Thoracic aorta (tissue), 2 donors: ENCODE measurements around the gene VWA1. TPM values are rescaled to one million over a fixed set of nuclear protein-coding genes. Genes with fewer than 3 reads are reported as not detected.

Source experiments
- ATAC-seq: fragments of 150-250 bp; one replicate; pipeline ENCODE4 v1.8.0; 2017; ENCODE audit warnings: low read depth; ENCODE audit not compliant: insufficient number of reproducible peaks, low FRiP score
- DNase-seq: peaks from one replicate; pipeline ENCODE4 v3.0.0-alpha.2; 2020; ENCODE audit warnings: low spot score
- H3K27ac ChIP-seq, 2 donors: fragments of 200-600 bp; sonication (generic); 1 replicate in 1 of 2; 2 replicates in 1 of 2; pipeline ENCODE4 v1.5.1; 2016; ENCODE audit warnings: mild to moderate bottlenecking in 2 of 2, moderate library complexity in 2 of 2
- H3K27me3 ChIP-seq: fragments of 200-600 bp; sonication (generic); replicated peaks from 2 replicates; pipeline ENCODE4 v1.6.0; 2016; ENCODE audit warnings: mild to moderate bottlenecking; ENCODE audit not compliant: insufficient read depth
- H3K36me3 ChIP-seq: fragments of 200-600 bp; sonication (generic); one replicate; pipeline ENCODE4 v1.5.1; 2016
- H3K4me1 ChIP-seq, 2 donors: fragments of 200-600 bp; sonication (generic); 1 replicate in 1 of 2; 2 replicates in 1 of 2; pipeline versions ENCODE4 v1.5.1 to v1.6.0; 2016; ENCODE audit warnings: low read depth in 2 of 2, mild to moderate bottlenecking in 1 of 2; ENCODE audit not compliant: control insufficient read depth in 1 of 2
- H3K4me3 ChIP-seq: fragments of 200-600 bp; sonication (generic); 2 replicates; pipeline ENCODE4 v1.5.1; 2016; ENCODE audit warnings: mild to moderate bottlenecking
- H3K9me3 ChIP-seq: fragments of 200-600 bp; sonication (generic); 2 replicates; pipeline ENCODE4 v1.5.1; 2016
- CTCF ChIP-seq: fragments of 200-600 bp; sonication (generic); IDR thresholded peaks from one replicate; pipeline ENCODE4 v1.5.1; 2019; ENCODE audit warnings: antibody characterized with exemption
- total RNA-seq, 2 donors: library from RNA; depleted of rRNA; stranded (reverse); fragments of >200 nt; gene quantifications; one replicate each; pipeline versions ENCODE4 v1.1.0 to v1.2.3, GENCODE V29; 2016

Gene VWA1
- total RNA-seq, 2 donors from 2014 or later = 21.7 to 23.6 TPM

- Histone ChIP-seq H3K4me1 (peaks cover 9 to 38% of the 10 kb centered on the region in 2 donors), H3K27ac (no peak overlapping the region), H3K4me3 (peak overlapping the region; percentile 69), H3K9me3 (no peaks in the 10 kb centered on the region), H3K36me3 (no peaks in the 10 kb centered on the region), H3K27me3 (no peaks in the 10 kb centered on the region)
- no peak for DNase-seq
- no peak for TF ChIP-seq CTCF
- no peak for ATAC-seq
Observed at GRCh38 chr1:1436630-1437032, 1.1 kb downstream of the VWA1 start.

- Histone ChIP-seq H3K36me3 (no peaks in the 10 kb centered on the region), H3K4me1 (peaks cover 9 to 36% of the 10 kb centered on the region in 2 donors), H3K9me3 (no peaks in the 10 kb centered on the region), H3K27ac (no peak overlapping the region), H3K27me3 (no peaks in the 10 kb centered on the region), H3K4me3 (no peak overlapping the region)
- no peak for TF ChIP-seq CTCF
- ATAC-seq (no peak), DNase-seq (no peak)
Observed at GRCh38 chr1:1437033-1437903, 1.8 kb downstream of the VWA1 start.

GRCh38 chr1:1437904-1438376 lies 2.5 kb downstream of the VWA1 start:
- no peak for DNase-seq
- no peak for TF ChIP-seq CTCF

GRCh38 chr1:1438531-1439381 lies 3.3 kb downstream of the VWA1 start:
- Histone ChIP-seq H3K4me3 (no peak overlapping the region), H3K36me3 (no peaks in the 10 kb centered on the region), H3K27ac (no peak overlapping the region), H3K27me3 (no peaks in the 10 kb centered on the region), H3K9me3 (no peaks in the 10 kb centered on the region), H3K4me1 (peaks cover 9 to 30% of the 10 kb centered on the region in 2 donors)
- no peak for TF ChIP-seq CTCF
- DNase-seq (no peak), ATAC-seq (no peak)

More at GRCh38 chr1:1437904-1438376, 2.5 kb downstream of the VWA1 start:
- no peak for ATAC-seq
- H3K27ac ChIP-seq = no peak overlapping the region
- H3K36me3 ChIP-seq = no peaks in the 10 kb centered on the region
- H3K9me3 ChIP-seq = no peaks in the 10 kb centered on the region
- H3K4me3 ChIP-seq = no peak overlapping the region
- H3K27me3 ChIP-seq = no peaks in the 10 kb centered on the region
- peaks cover 9 to 36% of the 10 kb centered on the region in 2 donors for H3K4me1 ChIP-seq
